T-helper 1 cell treated with Interleukin-12 subunit alpha and Interleukin-12 subunit beta and Interleukin-4 antibody, amounts not matched to agents 30 ng/mL and 1 ng/mL, for 36 hours (primary cell): ENCODE data around the gene FTCD. TPM values are rescaled to one million over a fixed set of nuclear protein-coding genes. Genes with fewer than 3 reads are reported as not detected.

ENCODE experiments used
- intact Hi-C: fragments of 100-400 bp; cut with micrococcal nuclease; formaldehyde crosslinking; loops from one replicate; pipeline ENCODE4 v1.15.1; 2024
- total RNA-seq: library from RNA; stranded (reverse); gene quantifications from 2 replicates; pipeline ENCODE4 v1.2.3, GENCODE V29; 2022

FTCD gene
- total RNA-seq, 1 donor from 2014 or later = not detected

GRCh38 chr21:46095083-46095719, 60.2 kb downstream of the FTCD start:
- intact Hi-C loops = no loop called here

GRCh38 chr21:46094401-46095082, 60.8 kb downstream of the FTCD start:
- intact Hi-C loops = no loop called here

GRCh38 chr21:46093668-46094400, 61.5 kb downstream of the FTCD start:
- intact Hi-C loops = no loop called here

- intact Hi-C loops = no loop called here
These were observed 62.3 kb downstream of the FTCD start for GRCh38 chr21:46092811-46093667.

- intact Hi-C loops = no loop called here
These were observed 63.2 kb downstream of the FTCD start for GRCh38 chr21:46092026-46092764.

- intact Hi-C loops = no loop called here
These were observed 63.8 kb downstream of the FTCD start for GRCh38 chr21:46091631-46092025.

GRCh38 chr21:46091118-46091517, 64.3 kb downstream of the FTCD start:
- intact Hi-C loops = no loop called here

GRCh38 chr21:46089285-46089684, 66.1 kb downstream of the FTCD start:
- intact Hi-C loops = no loop called here

GRCh38 chr21:46088189-46088588, 67.2 kb downstream of the FTCD start:
- intact Hi-C loops = no loop called here

- intact Hi-C loops = no loop called here
These were observed 67.7 kb downstream of the FTCD start for GRCh38 chr21:46087641-46088040.

Other genes with a start within 250 kb of the FTCD start
- 0.59 and 0.63 TPM in 2 replicates for gene COL6A1, start 173.8 kb downstream of the FTCD start, total RNA-seq
- 2.6 and 3.9 TPM in 2 replicates for gene COL6A2, start 57.5 kb downstream of the FTCD start, total RNA-seq
- 7.5 and 7.7 TPM in 2 replicates for gene SPATC1L, start 28.9 kb upstream of the FTCD start, total RNA-seq
- 48.5 TPM in 2 replicates for gene LSS, start 73.2 kb upstream of the FTCD start, total RNA-seq
- gene MCM3AP, start 130.0 kb upstream of the FTCD start, total RNA-seq = 106 and 114 TPM in 2 replicates
- 12.5 and 12.7 TPM in 2 replicates for gene YBEY, start 130.8 kb upstream of the FTCD start, total RNA-seq
- gene C21orf58, start 168.3 kb upstream of the FTCD start, total RNA-seq = 29.3 and 30.0 TPM in 2 replicates
- 69.2 and 71.3 TPM in 2 replicates for gene PCNT, start 168.6 kb upstream of the FTCD start, total RNA-seq